SKM-1 (cell line): ENCODE data around the gene ZFP90.

Experiments used
- DNase-seq: peaks from one replicate; lab custom pipeline; 2025; ENCODE audit not compliant: unreplicated experiment; lab: John Stamatoyannopoulos, UW

Gene ZFP90

GRCh38 chr16:68577352-68577853 lies 38.3 kb downstream of the ZFP90 start:
- DNase-seq, result no peak

- no peak for DNase-seq
Observed at GRCh38 chr16:68590201-68590994, 51.3 kb downstream of the ZFP90 start.

GRCh38 chr16:68592466-68593337 lies 53.6 kb downstream of the ZFP90 start:
- DNase-seq, result no peak

GRCh38 chr16:68596266-68596665 lies 57.2 kb downstream of the ZFP90 start:
- no peak for DNase-seq

- no peak for DNase-seq
Observed at GRCh38 chr16:68599586-68599985, 60.5 kb downstream of the ZFP90 start.

GRCh38 chr16:68605746-68606145 lies 66.7 kb downstream of the ZFP90 start:
- no peak for DNase-seq

GRCh38 chr16:68607443-68607842 lies 68.4 kb downstream of the ZFP90 start:
- no peak for DNase-seq

GRCh38 chr16:68608330-68608729 lies 69.2 kb downstream of the ZFP90 start:
- DNase-seq, result no peak

- no peak for DNase-seq
Observed at GRCh38 chr16:68612996-68613395, 73.9 kb downstream of the ZFP90 start.

- DNase-seq, result no peak
Observed at GRCh38 chr16:68617734-68618133, 78.6 kb downstream of the ZFP90 start.
